SH-SY5Y (cell line): Measurements from ENCODE around the gene PPP1R14B.

Source experiments
- GATA2 ChIP-seq: IDR thresholded peaks from 2 replicates; pipeline ENCODE4 v1.6.1; 2011; ENCODE audit warnings: mild to moderate bottlenecking, low read depth, low read length
- GATA3 ChIP-seq: IDR thresholded peaks from 2 replicates; pipeline ENCODE4 v1.6.1; 2011; ENCODE audit warnings: low read depth, mild to moderate bottlenecking, low read length, moderate library complexity

DNA sequence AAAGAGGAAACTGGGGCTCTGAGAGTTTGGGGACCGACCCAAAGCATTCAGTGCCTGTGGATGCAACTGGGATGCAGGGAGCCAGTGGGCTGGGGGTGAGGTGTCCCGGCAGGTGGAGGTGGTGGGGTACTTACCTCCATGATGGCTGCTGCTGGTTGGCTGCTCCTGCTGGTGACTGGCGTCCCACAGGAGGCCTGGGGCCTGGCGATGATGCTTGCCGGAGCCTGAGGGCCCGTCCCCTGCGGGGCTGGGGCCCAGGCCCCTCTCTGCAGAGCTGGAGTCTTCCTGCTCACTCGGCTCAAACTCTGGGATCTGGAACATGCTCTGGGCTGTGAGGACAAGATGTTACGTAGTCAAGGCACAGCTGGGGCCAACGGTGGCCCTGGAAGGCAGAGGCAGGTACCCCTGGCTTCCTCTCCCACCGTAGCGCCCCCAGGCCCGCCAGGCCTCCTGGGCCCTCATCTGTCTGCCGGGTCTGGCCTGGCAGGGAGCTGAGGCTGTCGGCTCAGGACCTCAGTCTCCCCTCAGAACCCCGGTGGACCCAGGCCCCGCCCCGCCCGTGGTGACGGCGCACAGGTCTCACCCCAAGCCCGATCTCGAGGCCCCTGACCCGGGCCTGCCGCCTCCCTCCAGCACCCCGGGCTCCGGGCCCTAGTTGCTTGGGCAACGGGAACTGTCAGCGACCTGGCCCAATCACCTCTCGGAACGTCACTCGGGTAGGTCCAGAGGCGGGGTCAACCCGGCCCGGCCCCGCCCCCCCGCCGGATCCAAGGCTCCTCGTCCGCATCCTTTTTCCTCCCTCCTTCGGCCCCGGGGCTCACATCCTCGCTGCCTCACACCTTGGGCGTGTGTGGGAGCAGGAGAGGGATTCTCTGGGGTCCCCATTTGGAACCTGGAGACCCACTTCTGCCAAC is 37.6 kb upstream of the PPP1R14B start, which contains the start of gene BAD:
- no peak for TF ChIP-seq GATA2
- no peak for TF ChIP-seq GATA3
